ENCODE data around the gene TACR2. TPM values are rescaled to one million over a fixed set of nuclear protein-coding genes. Genes with fewer than 3 reads are reported as not detected.
A peak's percentile ranks its signal among the peaks of the same experiment; 100 is the strongest.

TACR2 gene
- total RNA-seq, 6 experiments from 2014 or later, result 0.16 to 0.22 (median 0.16) TPM; not detected in 3

- H3K9me3 ChIP-seq, result no peaks in the 10 kb centered on the region
- TF ChIP-seq, protein P1, sequence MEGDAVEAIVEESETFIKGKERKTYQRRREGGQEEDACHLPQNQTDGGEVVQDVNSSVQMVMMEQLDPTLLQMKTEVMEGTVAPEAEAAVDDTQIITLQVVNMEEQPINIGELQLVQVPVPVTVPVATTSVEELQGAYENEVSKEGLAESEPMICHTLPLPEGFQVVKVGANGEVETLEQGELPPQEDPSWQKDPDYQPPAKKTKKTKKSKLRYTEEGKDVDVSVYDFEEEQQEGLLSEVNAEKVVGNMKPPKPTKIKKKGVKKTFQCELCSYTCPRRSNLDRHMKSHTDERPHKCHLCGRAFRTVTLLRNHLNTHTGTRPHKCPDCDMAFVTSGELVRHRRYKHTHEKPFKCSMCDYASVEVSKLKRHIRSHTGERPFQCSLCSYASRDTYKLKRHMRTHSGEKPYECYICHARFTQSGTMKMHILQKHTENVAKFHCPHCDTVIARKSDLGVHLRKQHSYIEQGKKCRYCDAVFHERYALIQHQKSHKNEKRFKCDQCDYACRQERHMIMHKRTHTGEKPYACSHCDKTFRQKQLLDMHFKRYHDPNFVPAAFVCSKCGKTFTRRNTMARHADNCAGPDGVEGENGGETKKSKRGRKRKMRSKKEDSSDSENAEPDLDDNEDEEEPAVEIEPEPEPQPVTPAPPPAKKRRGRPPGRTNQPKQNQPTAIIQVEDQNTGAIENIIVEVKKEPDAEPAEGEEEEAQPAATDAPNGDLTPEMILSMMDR (IDR thresholded peaks at IDR 0.05), result no peak
- no peak for TF ChIP-seq POLR2A (IDR thresholded peaks at IDR 0.05)
- H3K4me1 ChIP-seq, result no peaks in the 10 kb centered on the region
- ATAC-seq (no peak), DNase-seq (peak in 1 of 3 donors; percentile 19)
- H3K4me3 ChIP-seq, result no peak overlapping the region
- no peaks in the 10 kb centered on the region for H3K27me3 ChIP-seq
- H3K36me3 ChIP-seq, result no peaks in the 10 kb centered on the region
- intact Hi-C loops (cut with DNase I), result no loop called here
- WGBS (ENCODE audit: insufficient coverage, low coverage, low lambda C conversion rate, missing lambda C conversion rate), result 73% methylated on average over 6 of the region's 6 CpGs
- H3K27ac ChIP-seq, result no peak overlapping the region
These were observed 14.3 kb downstream of the TACR2 start for GRCh38 chr10:69402386-69402785.

DNA sequence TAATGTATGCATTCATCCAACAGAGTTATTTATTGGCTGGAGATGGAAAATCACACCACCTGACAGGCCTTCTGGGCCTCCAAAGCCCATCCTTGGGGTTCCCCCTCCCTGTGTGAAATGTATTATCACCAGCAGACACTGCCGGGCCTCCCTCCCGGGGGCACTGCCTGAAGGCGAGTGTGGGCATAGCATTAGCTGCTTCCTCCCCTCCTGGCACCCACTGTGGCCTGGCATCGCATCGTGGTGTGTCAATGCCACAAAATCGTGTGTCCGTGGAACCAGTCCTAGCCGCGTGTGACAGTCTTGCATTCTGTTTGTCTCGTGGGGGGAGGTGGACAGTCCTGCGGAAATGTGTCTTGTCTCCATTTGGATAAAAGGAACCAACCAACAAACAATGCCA lies 15.3 kb downstream of the TACR2 start:
- H3K27me3 ChIP-seq, result no peaks in the 10 kb centered on the region
- DNase-seq, result peak in 1 of 3 donors; percentile 53
- no CpG with 5 or more reads among the region's 11 CpGs for WGBS (ENCODE audit: insufficient coverage, low coverage, low lambda C conversion rate, missing lambda C conversion rate)
- H3K9me3 ChIP-seq, result no peaks in the 10 kb centered on the region
- no peaks in the 10 kb centered on the region for H3K4me1 ChIP-seq
- TF ChIP-seq, protein P1 (IDR thresholded peaks at IDR 0.05), result no peak
- no peak for TF ChIP-seq POLR2A (IDR thresholded peaks at IDR 0.05)
- no peaks in the 10 kb centered on the region for H3K36me3 ChIP-seq
- intact Hi-C loops (cut with DNase I), result no loop called here
- ATAC-seq, result no peak
- H3K4me3 ChIP-seq, result no peak overlapping the region
- H3K27ac ChIP-seq, result no peak overlapping the region

- ATAC-seq, result no peak
- intact Hi-C loops (cut with DNase I), result no loop called here
These were observed 15.8 kb downstream of the TACR2 start for GRCh38 chr10:69400936-69401335.

DNA sequence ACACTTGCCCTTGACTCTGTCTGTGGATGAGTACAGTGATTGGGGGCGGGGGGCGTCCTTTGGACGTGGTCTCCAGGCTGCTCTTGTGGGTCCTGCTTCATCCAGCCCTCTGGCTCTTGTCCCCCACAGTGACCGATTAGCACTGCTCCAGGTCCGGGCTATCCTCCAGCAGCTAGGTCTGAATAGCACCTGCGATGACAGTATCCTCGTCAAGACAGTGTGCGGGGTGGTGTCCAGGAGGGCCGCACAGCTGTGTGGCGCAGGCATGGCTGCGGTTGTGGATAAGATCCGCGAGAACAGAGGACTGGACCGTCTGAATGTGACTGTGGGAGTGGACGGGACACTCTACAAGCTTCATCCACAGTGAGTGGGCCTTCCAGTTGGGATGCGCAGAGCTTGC lies 18.3 kb downstream of the TACR2 start:
- Histone ChIP-seq H3K9me3 (no peaks in the 10 kb centered on the region), H3K4me3 (no peak overlapping the region), H3K36me3 (no peaks in the 10 kb centered on the region), H3K27ac (no peak overlapping the region), H3K4me1 (no peaks in the 10 kb centered on the region), H3K27me3 (no peaks in the 10 kb centered on the region)
- intact Hi-C loops (cut with DNase I), result no loop called here
- TF ChIP-seq, protein P1 (IDR thresholded peaks at IDR 0.05), result no peak
- peak in 1 of 3 donors; percentile 18 for DNase-seq
- ATAC-seq, result peak in 1 of 4 donors; percentile 6
- 83% methylated on average over 4 of the region's 16 CpGs for WGBS (ENCODE audit: insufficient coverage, low coverage, low lambda C conversion rate, missing lambda C conversion rate)

More at GRCh38 chr10:69400936-69401335, 15.8 kb downstream of the TACR2 start:
- H3K9me3 ChIP-seq, result no peaks in the 10 kb centered on the region
- H3K27ac ChIP-seq, result no peak overlapping the region
- no peak overlapping the region for H3K4me3 ChIP-seq
- peak in 1 of 3 donors; percentile 36 for DNase-seq
- WGBS (ENCODE audit: insufficient coverage, low coverage, low lambda C conversion rate, missing lambda C conversion rate), result 75% methylated on average over 11 of the region's 23 CpGs
- no peaks in the 10 kb centered on the region for H3K36me3 ChIP-seq
- TF ChIP-seq, protein P1 (IDR thresholded peaks at IDR 0.05), result no peak
- no peak for TF ChIP-seq POLR2A (IDR thresholded peaks at IDR 0.05)
- no peaks in the 10 kb centered on the region for H3K27me3 ChIP-seq
- no peaks in the 10 kb centered on the region for H3K4me1 ChIP-seq

- Histone ChIP-seq H3K36me3 (no peaks in the 10 kb centered on the region), H3K9me3 (no peaks in the 10 kb centered on the region), H3K4me1 (no peaks in the 10 kb centered on the region), H3K27ac (no peak overlapping the region), H3K4me3 (no peak overlapping the region), H3K27me3 (no peaks in the 10 kb centered on the region)
- ATAC-seq, result no peak
- DNase-seq, result no peak
- 43% methylated on average over 1 of the region's 1 CpG for WGBS (ENCODE audit: insufficient coverage, low coverage, low lambda C conversion rate, missing lambda C conversion rate)
- TF ChIP-seq POLR2A (IDR thresholded peaks at IDR 0.05), result no peak
- TF ChIP-seq, protein P1 (IDR thresholded peaks at IDR 0.05), result no peak
- intact Hi-C loops (cut with DNase I), result no loop called here
These were observed 18.7 kb downstream of the TACR2 start for GRCh38 chr10:69397972-69398371.

All from right lobe of liver (tissue), 6 donors.